Measurements from ENCODE around the gene ARHGAP24. TPM values are rescaled to one million over a fixed set of nuclear protein-coding genes. Genes with fewer than 3 reads are reported as not detected.

ARHGAP24 gene
- total RNA-seq, 1 experiment from 2014 or later = 1.3 TPM

GRCh38 chr4:85938062-85938461, 463.1 kb downstream of the ARHGAP24 start:
- no peaks in the 10 kb centered on the region for H4K20me1 ChIP-seq (ENCODE audit: insufficient read depth)
- no peaks in the 10 kb centered on the region for H3K27me3 ChIP-seq (ENCODE audit: insufficient read depth, low read length)
- intact Hi-C loops (cut with micrococcal nuclease) = no loop called here
- TF ChIP-seq ATF3 (IDR thresholded peaks at IDR 0.05) (no peak), EGR1 (IDR thresholded peaks at IDR 0.05; ENCODE audit: low read depth) (no peak), MAX (IDR thresholded peaks at IDR 0.05) (no peak), CBX3 (IDR thresholded peaks at IDR 0.05; ENCODE audit: low read depth) (no peak), CTCF (IDR thresholded peaks at IDR 0.05 in 2 of 3, conservative IDR thresholded peaks at IDR 0.05 in 1 of 3; ENCODE audit: borderline replicate concordance in 1 of 3, insufficient read depth in 1 of 3, low read depth in 2 of 3, low read length in 2 of 3) (no peak), CEBPB (IDR thresholded peaks at IDR 0.05; ENCODE audit: low read depth) (no peak)
- CTCF ChIA-PET = no interaction called here
- H3K4me1 ChIP-seq (ENCODE audit: control insufficient read depth in 1 of 2, insufficient read depth in 2 of 2, low read length in 2 of 2) = no peaks in the 10 kb centered on the region
- H3K27ac ChIP-seq (ENCODE audit: low read depth, low read length) = no peak overlapping the region
- H3K4me2 ChIP-seq (ENCODE audit: low read length) = no peak overlapping the region
- H3K9me3 ChIP-seq (ENCODE audit: control insufficient read depth in 1 of 2, insufficient read depth in 1 of 2, low read depth in 1 of 2, low read length in 2 of 2) = no peaks in the 10 kb centered on the region
- H3K9me2 ChIP-seq (ENCODE audit: insufficient read depth) = no peaks in the 10 kb centered on the region
- no peak overlapping the region for H3K4me3 ChIP-seq (replicated peaks in 1 of 2; ENCODE audit: low read depth in 1 of 2, low read length in 2 of 2)
- POLR2A ChIA-PET = no interaction called here
- no peaks in the 10 kb centered on the region for H3K36me3 ChIP-seq (ENCODE audit: control insufficient read depth in 1 of 2, insufficient read depth in 2 of 2, low read length in 2 of 2)
- DNase-seq (ENCODE audit: low read depth, low spot score) (no peak), ATAC-seq (no peak)
- RAD21 ChIA-PET (ENCODE audit: low non-redundant PET in 1 of 2, low total read pairs in 2 of 2, uncharacterized antibody in 2 of 2, unreplicated experiment in 2 of 2) = no interaction called here
- no peak overlapping the region for H2AFZ ChIP-seq (ENCODE audit: low read depth, low read length, poor library complexity, severe bottlenecking)
- H3K79me2 ChIP-seq (ENCODE audit: insufficient read depth, low read length) = no peaks in the 10 kb centered on the region
- no TSS peak for BruUV-seq (replicated peaks)
- H3K9ac ChIP-seq (ENCODE audit: low read length) = no peak overlapping the region

GRCh38 chr4:85938902-85939301, 464.0 kb downstream of the ARHGAP24 start:
- DNase-seq (ENCODE audit: low read depth, low spot score) (no peak), ATAC-seq (no peak)
- Histone ChIP-seq H3K79me2 (ENCODE audit: insufficient read depth, low read length) (no peaks in the 10 kb centered on the region), H2AFZ (ENCODE audit: low read depth, low read length, poor library complexity, severe bottlenecking) (no peak overlapping the region), H3K9me3 (ENCODE audit: control insufficient read depth in 1 of 2, insufficient read depth in 1 of 2, low read depth in 1 of 2, low read length in 2 of 2) (no peaks in the 10 kb centered on the region), H3K9me2 (ENCODE audit: insufficient read depth) (no peaks in the 10 kb centered on the region), H4K20me1 (ENCODE audit: insufficient read depth) (no peaks in the 10 kb centered on the region), H3K27me3 (ENCODE audit: insufficient read depth, low read length) (no peaks in the 10 kb centered on the region), H3K9ac (ENCODE audit: low read length) (no peak overlapping the region), H3K4me1 (ENCODE audit: control insufficient read depth in 1 of 2, insufficient read depth in 2 of 2, low read length in 2 of 2) (no peaks in the 10 kb centered on the region), H3K27ac (ENCODE audit: low read depth, low read length) (no peak overlapping the region), H3K4me2 (ENCODE audit: low read length) (no peak overlapping the region), H3K36me3 (ENCODE audit: control insufficient read depth in 1 of 2, insufficient read depth in 2 of 2, low read length in 2 of 2) (no peaks in the 10 kb centered on the region), H3K4me3 (replicated peaks in 1 of 2; ENCODE audit: low read depth in 1 of 2, low read length in 2 of 2) (no peak overlapping the region)
- POLR2A ChIA-PET = no interaction called here
- RAD21 ChIA-PET (ENCODE audit: low non-redundant PET in 1 of 2, low total read pairs in 2 of 2, uncharacterized antibody in 2 of 2, unreplicated experiment in 2 of 2) = no interaction called here
- CTCF ChIA-PET = no interaction called here
- BruUV-seq (replicated peaks) = no TSS peak
- intact Hi-C loops (cut with micrococcal nuclease) = no loop called here
- no peak for TF ChIP-seq ZFX (IDR thresholded peaks at IDR 0.05)
- no peak for TF ChIP-seq CBX3 (IDR thresholded peaks at IDR 0.05; ENCODE audit: low read depth)
- no peak for TF ChIP-seq RAD21 (IDR thresholded peaks at IDR 0.05; ENCODE audit: low read depth)
- TF ChIP-seq POLR2A (IDR thresholded peaks at IDR 0.05; ENCODE audit: borderline replicate concordance, extremely low read depth, insufficient read depth, insufficient read length) = no peak
- TF ChIP-seq ATF3 (IDR thresholded peaks at IDR 0.05) = no peak
- TF ChIP-seq EZH2phosphoT487 (IDR thresholded peaks at IDR 0.05; ENCODE audit: borderline replicate concordance) = no peak
- TF ChIP-seq REST (IDR thresholded peaks at IDR 0.05; ENCODE audit: low read depth) = no peak
- no peak for TF ChIP-seq ELF1 (IDR thresholded peaks at IDR 0.05; ENCODE audit: borderline replicate concordance, low read depth)
- TF ChIP-seq ZBTB33 (IDR thresholded peaks at IDR 0.05; ENCODE audit: extremely low read depth, insufficient replicate concordance, low read length) = no peak
